Fibroblast of villous mesenchyme (primary cell): ENCODE results near the gene IRF6. TPM values are rescaled to one million over a fixed set of nuclear protein-coding genes. Genes with fewer than 3 reads are reported as not detected.

Experiments used
- DNase-seq: peaks from one replicate; pipeline ENCODE4 v3.0.0-alpha.2; 2010; ENCODE audit warnings: low read depth
- H3K4me3 ChIP-seq: 2 replicates; pipeline ENCODE4 v1.5.1; 2011; ENCODE audit warnings: low read depth, mild to moderate bottlenecking, low read length
- CTCF ChIP-seq: IDR thresholded peaks from 2 replicates; pipeline ENCODE4 v1.5.1; 2012; ENCODE audit warnings: low read depth, mild to moderate bottlenecking, low read length; ENCODE audit not compliant: insufficient read depth
- total RNA-seq: library from RNA; depleted of rRNA; stranded (reverse); fragments of >200 nt; gene quantifications from 2 replicates; pipeline ENCODE4 v1.2.3, GENCODE V29; 2012

Gene IRF6
- total RNA-seq, 1 donor, result under 0.01 TPM

GRCh38 chr1:209816923-209817322 lies 11.0 kb upstream of the IRF6 start:
- no peak overlapping the region for H3K4me3 ChIP-seq
- no peak for DNase-seq
- no peak for TF ChIP-seq CTCF

DNA sequence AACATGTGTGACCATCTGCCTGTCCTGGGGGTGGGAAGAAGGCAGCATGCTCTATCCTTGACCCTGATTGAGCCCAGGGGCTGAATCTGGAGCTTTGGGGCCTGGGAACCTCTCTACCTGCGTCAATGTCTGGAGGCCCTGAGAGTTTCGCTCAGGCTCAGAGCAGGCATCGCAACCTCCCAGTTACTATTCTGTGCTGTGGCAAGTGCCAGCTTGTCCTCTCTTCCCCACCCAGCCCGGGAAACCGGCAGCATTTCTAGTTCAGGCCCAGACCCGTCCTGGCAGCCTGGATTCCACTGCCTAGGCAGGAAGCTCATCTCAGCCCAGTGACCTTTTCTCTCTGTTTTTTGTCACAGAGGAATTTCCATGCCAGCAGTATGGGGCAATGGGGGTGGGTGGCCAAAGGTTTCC lies 10.0 kb upstream of the IRF6 start:
- TF ChIP-seq CTCF, result no peak
- no peak overlapping the region for H3K4me3 ChIP-seq
- no peak for DNase-seq

GRCh38 chr1:209815490-209815889 lies 9.5 kb upstream of the IRF6 start:
- TF ChIP-seq CTCF, result no peak
- DNase-seq, result no peak
- H3K4me3 ChIP-seq, result no peak overlapping the region

DNA sequence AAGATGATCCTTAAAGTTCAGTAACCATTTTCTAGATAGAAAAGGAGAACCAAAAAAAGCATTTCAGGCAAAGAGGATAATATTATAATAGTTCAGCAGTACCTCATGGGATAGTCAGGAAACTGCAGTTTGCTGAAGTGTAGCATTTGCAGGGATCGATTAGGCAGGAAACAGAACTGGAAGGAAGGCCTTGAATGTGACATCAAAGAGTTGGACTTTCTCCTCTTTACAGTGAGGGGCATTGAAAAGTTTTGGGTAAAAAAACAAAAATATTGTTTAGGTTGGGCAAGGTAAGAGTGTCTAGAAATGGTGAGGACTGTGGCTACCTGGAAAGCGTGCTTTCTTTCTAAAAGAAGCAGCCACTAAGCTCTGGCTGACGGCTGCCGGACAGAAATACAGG lies 8.0 kb upstream of the IRF6 start:
- no peak overlapping the region for H3K4me3 ChIP-seq
- no peak for TF ChIP-seq CTCF
- DNase-seq, result no peak

GRCh38 chr1:209810783-209811182 lies 4.8 kb upstream of the IRF6 start:
- no peak for TF ChIP-seq CTCF
- DNase-seq, result no peak
- H3K4me3 ChIP-seq, result no peak overlapping the region

- no peak for DNase-seq
These were observed 3.7 kb upstream of the IRF6 start for GRCh38 chr1:209809611-209810010.

More at GRCh38 chr1:209809611-209810010, 3.7 kb upstream of the IRF6 start:
- TF ChIP-seq CTCF, result no peak
- no peak overlapping the region for H3K4me3 ChIP-seq
